ENCODE data around the gene KIRREL3.

Gene KIRREL3

GRCh38 chr11:126478466-126478865 is 522.1 kb downstream of the KIRREL3 start:
- Histone ChIP-seq H3F3A (ENCODE audit: insufficient read depth) (no peaks in the 10 kb centered on the region), H3K27ac (ENCODE audit: low read depth, low read length) (no peak overlapping the region), H2AFZ (ENCODE audit: low read depth, low read length, severe bottlenecking) (no peak overlapping the region), H3K4me2 (ENCODE audit: low read depth, low read length, poor library complexity, severe bottlenecking) (no peak overlapping the region), H3K27me3 (ENCODE audit: low read length) (no peaks in the 10 kb centered on the region), H3K9ac (ENCODE audit: low read length) (no peak overlapping the region), H3K9me2 (replicated peaks; ENCODE audit: insufficient read depth, low read length) (no peaks in the 10 kb centered on the region), H3K4me3 (ENCODE audit: insufficient read depth, low read length, poor library complexity, severe bottlenecking) (no peak overlapping the region), H3K9me3 (ENCODE audit: insufficient read depth, low read length) (no peaks in the 10 kb centered on the region), H4K20me1 (ENCODE audit: low read depth, low read length) (no peaks in the 10 kb centered on the region), H3K36me3 (ENCODE audit: low read length) (no peaks in the 10 kb centered on the region), H3K79me2 (ENCODE audit: insufficient read depth, low read length) (no peaks in the 10 kb centered on the region)
- TF ChIP-seq CTCF (IDR thresholded peaks at IDR 0.05; ENCODE audit: insufficient read depth, low read length, poor library complexity, severe bottlenecking) (no peak), EZH2phosphoT487 (conservative IDR thresholded peaks at IDR 0.05; ENCODE audit: low read length) (no peak)

- TF ChIP-seq CTCF (IDR thresholded peaks at IDR 0.05; ENCODE audit: insufficient read depth, low read length, poor library complexity, severe bottlenecking) (no peak), EZH2phosphoT487 (conservative IDR thresholded peaks at IDR 0.05; ENCODE audit: low read length) (no peak)
Measured at GRCh38 chr11:126477535-126478305, 522.9 kb downstream of the KIRREL3 start.

GRCh38 chr11:126476977-126477376 is 523.6 kb downstream of the KIRREL3 start:
- Histone ChIP-seq H3K9me2 (replicated peaks; ENCODE audit: insufficient read depth, low read length) (no peaks in the 10 kb centered on the region), H2AFZ (ENCODE audit: low read depth, low read length, severe bottlenecking) (no peak overlapping the region), H4K20me1 (ENCODE audit: low read depth, low read length) (no peaks in the 10 kb centered on the region), H3K36me3 (ENCODE audit: low read length) (no peaks in the 10 kb centered on the region), H3K27ac (ENCODE audit: low read depth, low read length) (no peak overlapping the region), H3K4me2 (ENCODE audit: low read depth, low read length, poor library complexity, severe bottlenecking) (no peak overlapping the region), H3K9me3 (ENCODE audit: insufficient read depth, low read length) (no peaks in the 10 kb centered on the region), H3K4me3 (ENCODE audit: insufficient read depth, low read length, poor library complexity, severe bottlenecking) (no peak overlapping the region), H3F3A (ENCODE audit: insufficient read depth) (no peaks in the 10 kb centered on the region), H3K9ac (ENCODE audit: low read length) (no peak overlapping the region), H3K79me2 (ENCODE audit: insufficient read depth, low read length) (no peaks in the 10 kb centered on the region), H3K27me3 (ENCODE audit: low read length) (no peaks in the 10 kb centered on the region)
- TF ChIP-seq CTCF (IDR thresholded peaks at IDR 0.05; ENCODE audit: insufficient read depth, low read length, poor library complexity, severe bottlenecking) (no peak), EZH2phosphoT487 (conservative IDR thresholded peaks at IDR 0.05; ENCODE audit: low read length) (no peak)

More at GRCh38 chr11:126477535-126478305, 522.9 kb downstream of the KIRREL3 start:
- no peaks in the 10 kb centered on the region for H3K36me3 ChIP-seq (ENCODE audit: low read length)
- no peaks in the 10 kb centered on the region for H3K79me2 ChIP-seq (ENCODE audit: insufficient read depth, low read length)
- no peaks in the 10 kb centered on the region for H3K9me2 ChIP-seq (replicated peaks; ENCODE audit: insufficient read depth, low read length)
- H3K9ac ChIP-seq (ENCODE audit: low read length), result no peak overlapping the region
- H3K27ac ChIP-seq (ENCODE audit: low read depth, low read length), result no peak overlapping the region
- no peak overlapping the region for H3K4me2 ChIP-seq (ENCODE audit: low read depth, low read length, poor library complexity, severe bottlenecking)
- no peak overlapping the region for H3K4me3 ChIP-seq (ENCODE audit: insufficient read depth, low read length, poor library complexity, severe bottlenecking)
- no peaks in the 10 kb centered on the region for H4K20me1 ChIP-seq (ENCODE audit: low read depth, low read length)
- H3F3A ChIP-seq (ENCODE audit: insufficient read depth), result no peaks in the 10 kb centered on the region
- no peak overlapping the region for H2AFZ ChIP-seq (ENCODE audit: low read depth, low read length, severe bottlenecking)
- no peaks in the 10 kb centered on the region for H3K9me3 ChIP-seq (ENCODE audit: insufficient read depth, low read length)
- no peaks in the 10 kb centered on the region for H3K27me3 ChIP-seq (ENCODE audit: low read length)

Measured in SU-DHL-6 (cell line).